Measurements from ENCODE around the gene MELTF.

MELTF gene

DNA sequence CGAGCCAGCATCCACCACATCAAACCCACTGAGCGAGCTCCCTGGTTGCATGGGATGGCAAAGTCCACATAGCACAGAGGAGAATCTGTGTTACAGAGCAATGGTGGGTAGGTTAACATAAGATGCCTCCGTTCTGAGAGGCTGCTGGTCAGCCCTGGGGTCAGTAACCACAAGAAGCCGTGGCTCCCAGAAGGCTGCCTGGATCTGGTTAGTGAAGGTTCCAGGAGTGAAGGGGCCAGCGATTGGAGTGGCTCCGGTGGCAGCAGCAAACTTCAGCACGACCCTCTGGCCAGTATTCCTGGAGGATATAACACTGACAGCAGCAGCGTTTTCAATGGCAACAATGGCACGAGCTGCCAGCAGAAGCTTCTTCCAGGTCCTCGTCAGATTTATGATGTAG is 42.6 kb downstream of the MELTF start:
- no peak overlapping the region for H3K27ac ChIP-seq
- POLR2A ChIA-PET (ENCODE audit: low non-redundant PET): no interaction called here
- CTCF ChIA-PET: no interaction called here
- TF ChIP-seq, protein P1, sequence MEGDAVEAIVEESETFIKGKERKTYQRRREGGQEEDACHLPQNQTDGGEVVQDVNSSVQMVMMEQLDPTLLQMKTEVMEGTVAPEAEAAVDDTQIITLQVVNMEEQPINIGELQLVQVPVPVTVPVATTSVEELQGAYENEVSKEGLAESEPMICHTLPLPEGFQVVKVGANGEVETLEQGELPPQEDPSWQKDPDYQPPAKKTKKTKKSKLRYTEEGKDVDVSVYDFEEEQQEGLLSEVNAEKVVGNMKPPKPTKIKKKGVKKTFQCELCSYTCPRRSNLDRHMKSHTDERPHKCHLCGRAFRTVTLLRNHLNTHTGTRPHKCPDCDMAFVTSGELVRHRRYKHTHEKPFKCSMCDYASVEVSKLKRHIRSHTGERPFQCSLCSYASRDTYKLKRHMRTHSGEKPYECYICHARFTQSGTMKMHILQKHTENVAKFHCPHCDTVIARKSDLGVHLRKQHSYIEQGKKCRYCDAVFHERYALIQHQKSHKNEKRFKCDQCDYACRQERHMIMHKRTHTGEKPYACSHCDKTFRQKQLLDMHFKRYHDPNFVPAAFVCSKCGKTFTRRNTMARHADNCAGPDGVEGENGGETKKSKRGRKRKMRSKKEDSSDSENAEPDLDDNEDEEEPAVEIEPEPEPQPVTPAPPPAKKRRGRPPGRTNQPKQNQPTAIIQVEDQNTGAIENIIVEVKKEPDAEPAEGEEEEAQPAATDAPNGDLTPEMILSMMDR (conservative IDR thresholded peaks at IDR 0.05; ENCODE audit: low read depth): no peak
- no peak for DNase-seq (ENCODE audit: low spot score)

DNA sequence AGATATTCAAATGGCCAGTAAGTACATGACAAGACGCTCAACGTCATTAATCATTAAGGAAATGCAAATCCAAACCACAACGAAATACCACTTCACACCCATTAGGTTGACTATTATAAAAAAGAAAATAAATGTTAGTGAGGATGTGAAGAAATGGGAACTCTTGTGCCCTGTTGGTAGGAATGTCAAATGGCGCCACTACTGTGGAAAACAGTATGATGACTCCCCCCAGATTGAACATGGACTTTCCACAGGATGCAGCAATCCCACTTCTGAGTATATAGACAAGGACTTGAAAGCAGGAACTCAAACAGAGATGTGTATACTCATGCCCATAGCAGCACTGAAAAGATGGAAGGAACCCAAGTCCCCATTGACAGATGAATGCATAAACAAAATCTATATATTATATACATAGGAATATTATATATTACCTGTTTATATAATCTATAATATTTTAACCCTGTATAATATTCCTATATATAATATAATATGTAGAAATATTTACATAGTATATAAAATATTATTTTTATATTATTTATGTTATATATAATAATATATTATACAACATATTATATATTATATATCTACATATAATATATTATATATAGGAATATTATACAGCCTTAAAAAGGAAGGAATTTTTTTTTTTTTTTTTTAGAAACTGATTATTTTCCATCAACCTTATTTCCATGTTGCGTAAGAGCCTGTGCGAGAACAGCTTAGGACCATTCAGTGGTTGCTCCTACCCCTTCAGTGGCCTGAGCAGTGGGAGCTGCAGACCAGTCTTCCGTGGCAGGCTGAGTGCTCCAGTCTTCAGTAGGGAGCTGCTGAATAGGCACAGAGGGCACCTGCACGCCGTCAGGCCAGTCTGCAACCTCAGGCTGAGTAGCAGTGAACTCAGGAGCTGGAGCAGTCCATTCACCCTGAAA is 43.4 kb downstream of the MELTF start:
- TF ChIP-seq, protein P1 (conservative IDR thresholded peaks at IDR 0.05; ENCODE audit: low read depth): no peak
- CTCF ChIA-PET: no interaction called here

DNA sequence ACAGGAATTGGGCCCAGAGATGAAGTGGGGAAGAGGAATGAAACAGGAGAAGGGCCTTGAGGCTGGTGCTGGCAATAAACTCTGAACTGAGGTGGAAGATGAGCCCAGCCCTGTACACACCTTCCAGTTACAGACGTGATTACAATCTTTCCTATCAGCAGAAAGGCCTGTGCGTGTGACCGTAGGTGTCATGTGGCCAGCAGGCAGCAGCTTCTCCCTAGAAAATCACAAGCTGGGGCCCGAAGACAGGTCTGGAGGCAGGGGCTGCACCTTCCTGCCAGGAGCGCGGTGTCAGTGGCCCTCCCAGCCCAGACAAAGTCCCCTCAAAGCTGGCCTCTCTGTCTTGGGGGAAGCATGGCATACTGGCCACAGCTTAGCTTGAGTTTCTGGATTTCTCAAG is 44.3 kb downstream of the MELTF start:
- TF ChIP-seq, protein P1 (conservative IDR thresholded peaks at IDR 0.05; ENCODE audit: low read depth): no peak
- ChIA-PET POLR2A (ENCODE audit: low non-redundant PET) (no interaction called here), CTCF (no interaction called here)
- no peak overlapping the region for H3K27ac ChIP-seq
- no peak for DNase-seq (ENCODE audit: low spot score)

More for the DNA sequence above, 43.4 kb downstream of the MELTF start:
- DNase-seq (ENCODE audit: low spot score): no peak
- no peak overlapping the region for H3K27ac ChIP-seq
- POLR2A ChIA-PET (ENCODE audit: low non-redundant PET): no interaction called here

DNA sequence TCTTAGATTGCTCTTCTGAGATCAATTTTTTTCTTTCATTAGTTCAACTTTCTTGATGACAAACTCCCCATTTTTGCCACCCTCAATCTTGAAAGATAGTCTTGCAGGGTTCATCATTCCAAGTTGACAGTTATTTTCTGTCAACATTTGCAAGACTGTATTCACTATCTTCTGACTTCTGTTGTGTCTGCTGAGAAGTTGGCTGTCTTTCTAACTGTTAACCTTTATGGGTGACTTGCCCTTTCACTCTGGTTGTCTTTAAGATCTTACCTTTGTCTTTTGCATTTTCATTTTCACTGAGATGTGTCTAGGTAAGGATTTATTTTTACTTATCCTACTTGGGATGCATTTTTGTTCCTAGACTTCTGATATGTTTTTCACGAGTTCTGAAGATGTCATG is 46.4 kb downstream of the MELTF start:
- DNase-seq (ENCODE audit: low spot score): no peak
- POLR2A ChIA-PET (ENCODE audit: low non-redundant PET): no interaction called here
- CTCF ChIA-PET: interaction anchor here (0.7 kb wide), 1 partner anchor 39 kb away, joined by 6 read pairs; no protein-coding TSS in a partner anchor
- no peak overlapping the region for H3K27ac ChIP-seq
- TF ChIP-seq, protein P1 (conservative IDR thresholded peaks at IDR 0.05; ENCODE audit: low read depth): no peak

DNA sequence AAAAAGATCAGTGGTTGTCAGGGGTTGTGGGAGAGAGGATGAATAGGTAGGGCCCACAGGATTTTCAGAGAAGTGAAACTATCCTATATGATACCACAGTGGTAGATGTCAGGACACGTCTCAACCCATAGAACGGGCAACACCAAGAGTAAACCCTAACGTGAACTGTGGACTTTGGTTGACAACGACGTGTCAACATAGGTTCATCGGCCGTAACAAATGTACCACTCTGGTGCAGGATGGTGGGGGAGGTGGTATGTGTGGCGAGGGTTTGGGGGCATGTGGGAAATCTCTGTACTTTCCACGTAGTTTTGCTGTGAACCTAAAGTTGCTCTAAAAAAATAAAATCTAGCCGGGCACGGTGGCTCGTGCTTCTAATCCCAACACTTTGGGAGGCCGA is 48.0 kb downstream of the MELTF start:
- H3K27ac ChIP-seq: no peak overlapping the region
- TF ChIP-seq, protein P1 (conservative IDR thresholded peaks at IDR 0.05; ENCODE audit: low read depth): no peak
- ChIA-PET CTCF (no interaction called here), POLR2A (ENCODE audit: low non-redundant PET) (no interaction called here)
- no peak for DNase-seq (ENCODE audit: low spot score)

DNA sequence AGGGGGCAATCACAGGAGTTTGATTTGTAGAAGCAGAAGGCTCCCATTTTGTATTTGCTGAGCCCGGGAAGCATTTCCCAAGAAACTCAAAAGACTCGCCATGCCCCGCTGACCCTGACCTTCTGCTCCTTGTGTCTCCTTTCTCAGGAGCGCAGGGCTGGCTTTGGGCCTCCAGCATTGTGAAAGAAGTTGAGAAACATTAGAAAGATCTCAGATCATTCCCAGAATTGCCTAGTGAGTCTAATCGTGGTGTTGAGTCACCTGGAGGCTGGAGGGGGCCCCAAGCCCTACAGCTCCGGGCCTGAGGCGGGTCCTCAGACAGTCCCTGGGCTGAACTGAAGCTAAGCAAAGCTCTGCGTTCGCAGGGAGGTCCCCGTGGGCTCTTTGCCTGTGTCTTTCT is 50.1 kb downstream of the MELTF start:
- TF ChIP-seq, protein P1 (conservative IDR thresholded peaks at IDR 0.05; ENCODE audit: low read depth): no peak
- POLR2A ChIA-PET (ENCODE audit: low non-redundant PET): no interaction called here
- CTCF ChIA-PET: interaction anchor here (0.7 kb wide), 1 partner anchor 584 kb away, joined by 3 read pairs; no protein-coding TSS in a partner anchor
- H3K27ac ChIP-seq: no peak overlapping the region
- DNase-seq (ENCODE audit: low spot score): no peak

All from RWPE1 (cell line).